ENCODE results near the gene NUDT17. TPM values are rescaled to one million over a fixed set of nuclear protein-coding genes. Genes with fewer than 3 reads are reported as not detected.

NUDT17 gene
- polyA plus RNA-seq, 1 of the 3 experiments (the other 2 are of a cell fraction): 8.1 TPM

GRCh38 chr1:145878724-145879123, 33.3 kb downstream of the NUDT17 start:
- Histone ChIP-seq H3K9ac (no peak overlapping the region), H3K79me2 (ENCODE audit: insufficient read depth) (no peaks in the 10 kb centered on the region), H3K4me3 (ENCODE audit: low read depth in 2 of 2, low read length in 1 of 2) (no peak overlapping the region), H2AFZ (ENCODE audit: low read depth) (no peak overlapping the region), H3F3A (replicated peaks; ENCODE audit: insufficient read depth) (no peaks in the 10 kb centered on the region), H4K20me1 (ENCODE audit: insufficient read depth) (no peaks in the 10 kb centered on the region), H3K36me3 (replicated peaks in 1 of 2; ENCODE audit: control insufficient read depth in 1 of 2, insufficient read depth in 2 of 2, low read length in 1 of 2) (no peaks in the 10 kb centered on the region), H3K9me2 (no peaks in the 10 kb centered on the region), H3K27ac (ENCODE audit: low read depth in 2 of 2, low read length in 1 of 2) (no peak overlapping the region), H3K27me3 (ENCODE audit: insufficient read depth) (no peaks in the 10 kb centered on the region), H3K4me1 (ENCODE audit: control insufficient read depth in 1 of 2, insufficient read depth in 2 of 2, low read depth in 1 of 2, low read length in 1 of 2) (no peaks in the 10 kb centered on the region; a peak in 1 of 4 replicates), H3K9me3 (no peaks in the 10 kb centered on the region), H3K4me2 (no peak overlapping the region)
- ChIA-PET POLR2A (interaction anchor here (0.7 kb wide), 1 partner anchor 49 kb away, joined by 4 read pairs; the partner anchor contains the start of gene RBM8A), CTCF (interaction anchor here (4.6 to 6.5 kb wide), 2 partner anchors 13 to 33 kb away, joined by 37 to 54 read pairs; partner anchors contain the start of gene NUDT17)
- WGBS (ENCODE audit: low lambda C conversion rate): 96% methylated on average over 2 of the region's 2 CpGs
- no peak for DNase-seq
- TF ChIP-seq GABPA (IDR thresholded peaks at IDR 0.05; ENCODE audit: low read depth) (no peak), TEAD4 (IDR thresholded peaks at IDR 0.05; ENCODE audit: borderline replicate concordance, insufficient read depth) (no peak), TAF1 (IDR thresholded peaks at IDR 0.05; ENCODE audit: borderline replicate concordance, low read depth, low read length) (no peak), MXI1 (IDR thresholded peaks at IDR 0.05; ENCODE audit: low read depth, low read length) (no peak), ELF1 (IDR thresholded peaks at IDR 0.05) (no peak), EZH2phosphoT487 (IDR thresholded peaks at IDR 0.05; ENCODE audit: borderline replicate concordance, low read depth) (no peak), CHD2 (IDR thresholded peaks at IDR 0.05; ENCODE audit: low read length, partially characterized antibody) (no peak), POLR2AphosphoS5 (IDR thresholded peaks at IDR 0.05; ENCODE audit: low read depth, low read length) (no peak)
- TF ChIP-seq, protein P1, sequence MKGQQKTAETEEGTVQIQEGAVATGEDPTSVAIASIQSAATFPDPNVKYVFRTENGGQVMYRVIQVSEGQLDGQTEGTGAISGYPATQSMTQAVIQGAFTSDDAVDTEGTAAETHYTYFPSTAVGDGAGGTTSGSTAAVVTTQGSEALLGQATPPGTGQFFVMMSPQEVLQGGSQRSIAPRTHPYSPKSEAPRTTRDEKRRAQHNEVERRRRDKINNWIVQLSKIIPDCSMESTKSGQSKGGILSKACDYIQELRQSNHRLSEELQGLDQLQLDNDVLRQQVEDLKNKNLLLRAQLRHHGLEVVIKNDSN (IDR thresholded peaks at IDR 0.05; ENCODE audit: borderline replicate concordance, low read depth): no peak
- TF ChIP-seq, protein P2, sequence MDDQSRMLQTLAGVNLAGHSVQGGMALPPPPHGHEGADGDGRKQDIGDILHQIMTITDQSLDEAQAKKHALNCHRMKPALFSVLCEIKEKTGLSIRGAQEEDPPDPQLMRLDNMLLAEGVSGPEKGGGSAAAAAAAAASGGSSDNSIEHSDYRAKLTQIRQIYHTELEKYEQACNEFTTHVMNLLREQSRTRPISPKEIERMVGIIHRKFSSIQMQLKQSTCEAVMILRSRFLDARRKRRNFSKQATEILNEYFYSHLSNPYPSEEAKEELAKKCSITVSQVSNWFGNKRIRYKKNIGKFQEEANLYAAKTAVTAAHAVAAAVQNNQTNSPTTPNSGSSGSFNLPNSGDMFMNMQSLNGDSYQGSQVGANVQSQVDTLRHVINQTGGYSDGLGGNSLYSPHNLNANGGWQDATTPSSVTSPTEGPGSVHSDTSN (IDR thresholded peaks at IDR 0.05): no peak
- TF ChIP-seq, protein P3, sequence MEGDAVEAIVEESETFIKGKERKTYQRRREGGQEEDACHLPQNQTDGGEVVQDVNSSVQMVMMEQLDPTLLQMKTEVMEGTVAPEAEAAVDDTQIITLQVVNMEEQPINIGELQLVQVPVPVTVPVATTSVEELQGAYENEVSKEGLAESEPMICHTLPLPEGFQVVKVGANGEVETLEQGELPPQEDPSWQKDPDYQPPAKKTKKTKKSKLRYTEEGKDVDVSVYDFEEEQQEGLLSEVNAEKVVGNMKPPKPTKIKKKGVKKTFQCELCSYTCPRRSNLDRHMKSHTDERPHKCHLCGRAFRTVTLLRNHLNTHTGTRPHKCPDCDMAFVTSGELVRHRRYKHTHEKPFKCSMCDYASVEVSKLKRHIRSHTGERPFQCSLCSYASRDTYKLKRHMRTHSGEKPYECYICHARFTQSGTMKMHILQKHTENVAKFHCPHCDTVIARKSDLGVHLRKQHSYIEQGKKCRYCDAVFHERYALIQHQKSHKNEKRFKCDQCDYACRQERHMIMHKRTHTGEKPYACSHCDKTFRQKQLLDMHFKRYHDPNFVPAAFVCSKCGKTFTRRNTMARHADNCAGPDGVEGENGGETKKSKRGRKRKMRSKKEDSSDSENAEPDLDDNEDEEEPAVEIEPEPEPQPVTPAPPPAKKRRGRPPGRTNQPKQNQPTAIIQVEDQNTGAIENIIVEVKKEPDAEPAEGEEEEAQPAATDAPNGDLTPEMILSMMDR (IDR thresholded peaks at IDR 0.05): no peak
- TF ChIP-seq, protein P4, sequence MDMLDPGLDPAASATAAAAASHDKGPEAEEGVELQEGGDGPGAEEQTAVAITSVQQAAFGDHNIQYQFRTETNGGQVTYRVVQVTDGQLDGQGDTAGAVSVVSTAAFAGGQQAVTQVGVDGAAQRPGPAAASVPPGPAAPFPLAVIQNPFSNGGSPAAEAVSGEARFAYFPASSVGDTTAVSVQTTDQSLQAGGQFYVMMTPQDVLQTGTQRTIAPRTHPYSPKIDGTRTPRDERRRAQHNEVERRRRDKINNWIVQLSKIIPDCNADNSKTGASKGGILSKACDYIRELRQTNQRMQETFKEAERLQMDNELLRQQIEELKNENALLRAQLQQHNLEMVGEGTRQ (IDR thresholded peaks at IDR 0.05; ENCODE audit: borderline replicate concordance, low read depth, low read length): no peak

- Histone ChIP-seq H3K27ac (ENCODE audit: low read depth in 2 of 2, low read length in 1 of 2) (no peak overlapping the region), H3K27me3 (ENCODE audit: insufficient read depth) (no peaks in the 10 kb centered on the region), H3K4me2 (no peak overlapping the region), H3K4me1 (ENCODE audit: control insufficient read depth in 1 of 2, insufficient read depth in 2 of 2, low read depth in 1 of 2, low read length in 1 of 2) (peaks cover 0 to 7% of the 10 kb centered on the region in 2 experiments; a peak in 3 of 4 replicates), H3K9me3 (no peaks in the 10 kb centered on the region), H2AFZ (ENCODE audit: low read depth) (no peak overlapping the region), H3F3A (replicated peaks; ENCODE audit: insufficient read depth) (peaks cover 7% of the 10 kb centered on the region), H4K20me1 (ENCODE audit: insufficient read depth) (no peaks in the 10 kb centered on the region), H3K9me2 (no peaks in the 10 kb centered on the region), H3K36me3 (replicated peaks in 1 of 2; ENCODE audit: control insufficient read depth in 1 of 2, insufficient read depth in 2 of 2, low read length in 1 of 2) (no peaks in the 10 kb centered on the region), H3K9ac (no peak overlapping the region), H3K4me3 (ENCODE audit: low read depth in 2 of 2, low read length in 1 of 2) (no peak overlapping the region), H3K79me2 (ENCODE audit: insufficient read depth) (no peaks in the 10 kb centered on the region)
- ChIA-PET POLR2A (no interaction called here), CTCF (interaction anchor here (1.3 to 6.5 kb wide), 3 partner anchors 12 to 34 kb away, joined by 3 to 54 read pairs (median 37); partner anchors contain the start of gene NUDT17)
- 76% methylated on average over 5 of the region's 5 CpGs for WGBS (ENCODE audit: low lambda C conversion rate)
- DNase-seq: no peak
- TF ChIP-seq REST (IDR thresholded peaks at IDR 0.05; ENCODE audit: low read depth, low read length) (no peak), JUND (IDR thresholded peaks at IDR 0.05) (no peak), NFIC (IDR thresholded peaks at IDR 0.05; ENCODE audit: borderline replicate concordance) (no peak), TEAD4 (IDR thresholded peaks at IDR 0.05; ENCODE audit: borderline replicate concordance, insufficient read depth) (no peak), SIN3A (IDR thresholded peaks at IDR 0.05; ENCODE audit: borderline replicate concordance, low read depth, low read length) (no peak), RFX5 (IDR thresholded peaks at IDR 0.05; ENCODE audit: low read length) (no peak), TAF1 (IDR thresholded peaks at IDR 0.05; ENCODE audit: borderline replicate concordance, low read depth, low read length) (no peak)
- TF ChIP-seq, protein P4 (IDR thresholded peaks at IDR 0.05; ENCODE audit: borderline replicate concordance, low read depth, low read length): no peak
Measured at GRCh38 chr1:145879775-145880174, 34.3 kb downstream of the NUDT17 start.
